A549 (cell line): ENCODE data around the gene KCNIP4.

ENCODE experiments used
- ESRRA ChIP-seq: fragments of 150-350 bp; IDR thresholded peaks from 2 replicates; pipeline ENCODE4 v1.6.1; 2014; ENCODE audit warnings: mild to moderate bottlenecking, low read length, borderline replicate concordance
- MAX ChIP-seq: IDR thresholded peaks from 2 replicates; pipeline ENCODE4 v1.6.1; 2012
- POLR2A ChIP-seq: IDR thresholded peaks from 2 replicates; pipeline ENCODE4 v1.6.1; 2012; ENCODE audit warnings: mild to moderate bottlenecking, low read length

GRCh38 chr4:21415728-21416127, 532.8 kb downstream of the KCNIP4 start:
- no peak for TF ChIP-seq ESRRA
- TF ChIP-seq POLR2A: no peak
- TF ChIP-seq MAX: no peak
